Neural crest cell (in vitro differentiated cells): Measurements from ENCODE around the gene CDH13. TPM values are rescaled to one million over a fixed set of nuclear protein-coding genes. Genes with fewer than 3 reads are reported as not detected.

Source experiments
- DNase-seq: peaks from one replicate; pipeline ENCODE4 v3.0.0; 2021; ENCODE audit warnings: low read depth, mixed read lengths, low spot score
- H3K27ac Mint-ChIP-seq: one replicate; pipeline ENCODE4 v1.8.0; 2021; ENCODE audit warnings: mild to moderate bottlenecking, mixed read lengths; ENCODE audit not compliant: unreplicated experiment
- H3K27me3 Mint-ChIP-seq: 2 replicates; pipeline ENCODE4 v1.8.0; 2021; ENCODE audit warnings: low read depth, mild to moderate bottlenecking, mixed read lengths
- H3K36me3 Mint-ChIP-seq: 2 replicates; pipeline ENCODE4 v1.8.0; 2021; ENCODE audit warnings: low read depth, mild to moderate bottlenecking, mixed read lengths
- H3K4me1 Mint-ChIP-seq: 2 replicates; pipeline ENCODE4 v1.8.0; 2021; ENCODE audit warnings: mixed read lengths
- H3K4me3 Mint-ChIP-seq: one replicate; pipeline ENCODE4 v1.8.0; 2021; ENCODE audit warnings: mild to moderate bottlenecking, mixed read lengths
- H3K9me3 Mint-ChIP-seq: 2 replicates; pipeline ENCODE4 v1.8.0; 2021; ENCODE audit warnings: mixed read lengths
- CTCF ChIP-seq: fragments of 200-600 bp; sonication (generic); conservative IDR thresholded peaks from 2 replicates; pipeline ENCODE4 v1.5.0; 2021; ENCODE audit warnings: antibody characterized with exemption, mild to moderate bottlenecking
- total RNA-seq: library from RNA; stranded (reverse); gene quantifications from 2 replicates; pipeline ENCODE4 v1.2.1, GENCODE V29; 2021

Gene CDH13
- total RNA-seq, 1 donor from 2014 or later: 1.1 TPM

- H3K4me3 Mint-ChIP-seq: no peak overlapping the region
- no peaks in the 10 kb centered on the region for H3K4me1 Mint-ChIP-seq
- no peak overlapping the region for H3K27ac Mint-ChIP-seq
- no peak for TF ChIP-seq CTCF
- no peak for DNase-seq
- H3K27me3 Mint-ChIP-seq: peaks cover 8% of the 10 kb centered on the region
- no peaks in the 10 kb centered on the region for H3K36me3 Mint-ChIP-seq
- no peaks in the 10 kb centered on the region for H3K9me3 Mint-ChIP-seq
Measured at GRCh38 chr16:82953517-82953916, 326.7 kb downstream of the CDH13 start.

- Mint-ChIP-seq H3K27ac (no peak overlapping the region), H3K4me3 (no peak overlapping the region)
- TF ChIP-seq CTCF: no peak
Measured at GRCh38 chr16:82954224-82954929, 327.6 kb downstream of the CDH13 start.

GRCh38 chr16:82955741-82956348 lies 329.1 kb downstream of the CDH13 start:
- peaks cover 8% of the 10 kb centered on the region for H3K27me3 Mint-ChIP-seq
- H3K27ac Mint-ChIP-seq: no peak overlapping the region
- H3K4me3 Mint-ChIP-seq: no peak overlapping the region
- no peak for DNase-seq
- no peaks in the 10 kb centered on the region for H3K36me3 Mint-ChIP-seq
- H3K4me1 Mint-ChIP-seq: no peaks in the 10 kb centered on the region
- H3K9me3 Mint-ChIP-seq: no peaks in the 10 kb centered on the region
- TF ChIP-seq CTCF: no peak

More at GRCh38 chr16:82954224-82954929, 327.6 kb downstream of the CDH13 start:
- Mint-ChIP-seq H3K27me3 (peaks cover 8% of the 10 kb centered on the region), H3K9me3 (no peaks in the 10 kb centered on the region), H3K4me1 (no peaks in the 10 kb centered on the region), H3K36me3 (no peaks in the 10 kb centered on the region)
- DNase-seq: no peak

- no peaks in the 10 kb centered on the region for H3K4me1 Mint-ChIP-seq
- peaks cover 8% of the 10 kb centered on the region for H3K27me3 Mint-ChIP-seq
- TF ChIP-seq CTCF: no peak
- no peak overlapping the region for H3K4me3 Mint-ChIP-seq
- no peaks in the 10 kb centered on the region for H3K9me3 Mint-ChIP-seq
- DNase-seq: no peak
- H3K27ac Mint-ChIP-seq: no peak overlapping the region
- H3K36me3 Mint-ChIP-seq: no peaks in the 10 kb centered on the region
Measured at GRCh38 chr16:82957212-82957611, 330.4 kb downstream of the CDH13 start.

GRCh38 chr16:82960918-82961317 lies 334.1 kb downstream of the CDH13 start:
- Mint-ChIP-seq H3K36me3 (no peaks in the 10 kb centered on the region), H3K4me1 (no peaks in the 10 kb centered on the region), H3K27ac (no peak overlapping the region), H3K4me3 (no peak overlapping the region), H3K27me3 (peaks cover 6% of the 10 kb centered on the region), H3K9me3 (no peaks in the 10 kb centered on the region)
- no peak for TF ChIP-seq CTCF
- DNase-seq: no peak
